22Rv1 (cell line): ENCODE measurements around the gene AMPD3.

Experiments
- ZFX ChIP-seq: fragments of 450-650 bp; IDR thresholded peaks from 2 replicates; pipeline ENCODE4 v1.6.1; 2017; ENCODE audit warnings: antibody characterized with exemption, borderline replicate concordance
- TF ChIP-seq, protein P1 (sequence below): fragments of 450-650 bp; IDR thresholded peaks from 2 replicates; pipeline ENCODE4 v1.5.1; 2017; ENCODE audit warnings: mild to moderate bottlenecking

DNA sequence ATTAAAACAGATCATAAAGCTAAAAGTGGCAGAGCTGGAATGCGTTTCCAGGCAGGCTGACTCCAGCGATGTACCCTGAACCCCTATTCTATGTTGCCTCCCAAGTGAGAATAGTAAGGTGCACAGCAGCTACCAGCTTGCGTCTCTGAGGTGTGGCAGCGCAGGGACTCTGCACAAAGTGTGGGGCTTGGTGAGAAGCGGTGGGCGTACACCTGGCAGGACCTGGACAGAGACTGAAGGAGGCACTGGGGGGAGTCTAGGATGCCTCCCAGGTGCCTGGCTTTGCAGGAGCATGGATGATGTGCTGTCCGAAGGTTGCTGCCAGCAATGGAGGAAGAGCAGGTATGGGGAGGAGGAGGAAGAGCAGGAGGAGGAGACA is 42.9 kb downstream of the AMPD3 start:
- TF ChIP-seq, protein P1, sequence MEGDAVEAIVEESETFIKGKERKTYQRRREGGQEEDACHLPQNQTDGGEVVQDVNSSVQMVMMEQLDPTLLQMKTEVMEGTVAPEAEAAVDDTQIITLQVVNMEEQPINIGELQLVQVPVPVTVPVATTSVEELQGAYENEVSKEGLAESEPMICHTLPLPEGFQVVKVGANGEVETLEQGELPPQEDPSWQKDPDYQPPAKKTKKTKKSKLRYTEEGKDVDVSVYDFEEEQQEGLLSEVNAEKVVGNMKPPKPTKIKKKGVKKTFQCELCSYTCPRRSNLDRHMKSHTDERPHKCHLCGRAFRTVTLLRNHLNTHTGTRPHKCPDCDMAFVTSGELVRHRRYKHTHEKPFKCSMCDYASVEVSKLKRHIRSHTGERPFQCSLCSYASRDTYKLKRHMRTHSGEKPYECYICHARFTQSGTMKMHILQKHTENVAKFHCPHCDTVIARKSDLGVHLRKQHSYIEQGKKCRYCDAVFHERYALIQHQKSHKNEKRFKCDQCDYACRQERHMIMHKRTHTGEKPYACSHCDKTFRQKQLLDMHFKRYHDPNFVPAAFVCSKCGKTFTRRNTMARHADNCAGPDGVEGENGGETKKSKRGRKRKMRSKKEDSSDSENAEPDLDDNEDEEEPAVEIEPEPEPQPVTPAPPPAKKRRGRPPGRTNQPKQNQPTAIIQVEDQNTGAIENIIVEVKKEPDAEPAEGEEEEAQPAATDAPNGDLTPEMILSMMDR = no peak
- no peak for TF ChIP-seq ZFX
